ENCODE results near the gene MFRP. TPM values are rescaled to one million over a fixed set of nuclear protein-coding genes. Genes with fewer than 3 reads are reported as not detected.

MFRP gene
- total and polyA plus RNA-seq, 9 of the 15 experiments (the other 6 are each of a cell fraction or from before 2014, with no cell fraction given): not detected

- TF ChIP-seq VEZF1 (CRISPR knock-in tag; IDR thresholded peaks at IDR 0.05) (peak; percentile 47), HNRNPL (IDR thresholded peaks at IDR 0.05; ENCODE audit: low read depth, low read length) (no peak; the same call in 1 of the 2 replicates), CHD1 (IDR thresholded peaks at IDR 0.05; ENCODE audit: low read length) (peak; percentile 25), ILF3 (IDR thresholded peaks at IDR 0.05; ENCODE audit: borderline replicate concordance) (no peak), SNAPC5 (CRISPR knock-in tag; IDR thresholded peaks at IDR 0.05) (no peak), ELF4 (CRISPR knock-in tag; IDR thresholded peaks at IDR 0.05) (no peak), ZNF41 (CRISPR knock-in tag; conservative IDR thresholded peaks at IDR 0.05) (no peak), ZNF766 (CRISPR knock-in tag; conservative IDR thresholded peaks at IDR 0.05) (peak; percentile 27; the same call in 1 of the 2 replicates), IRF9 (tag; IDR thresholded peaks at IDR 0.05) (no peak), BCOR (IDR thresholded peaks at IDR 0.05) (no peak), CEBPZ (IDR thresholded peaks at IDR 0.05; ENCODE audit: borderline replicate concordance, low read depth, low read length) (no peak), ZNF395 (CRISPR knock-in tag; IDR thresholded peaks at IDR 0.05) (peak; percentile 42; the same call in 1 of the 2 replicates), ZFP36 (IDR thresholded peaks at IDR 0.05; ENCODE audit: low read depth, low read length, partially characterized antibody) (no peak), NCOA6 (IDR thresholded peaks at IDR 0.05) (no peak), HDAC8 (tag; IDR thresholded peaks at IDR 0.05) (no peak), CSDE1 (IDR thresholded peaks at IDR 0.05) (no peak), ZNF274 (IDR thresholded peaks at IDR 0.05; ENCODE audit: borderline replicate concordance, low read depth, low read length) (no peak), ZBTB12 (CRISPR knock-in tag; IDR thresholded peaks at IDR 0.05) (no peak), RBBP5 (IDR thresholded peaks at IDR 0.05; ENCODE audit: borderline replicate concordance, insufficient read depth, low read length, poor library complexity, severe bottlenecking) (peak; percentile 38)
Observed at GRCh38 chr11:119320776-119321524, 25.6 kb downstream of the MFRP start (continued).

Data from K562 (cell line).